ENCODE data around the gene NAPG.
"Not testable (repeated sequence)": the region's sequence is repeated elsewhere in the genome, so short reads cannot be mapped to it uniquely, and the experiment has no call there.

The NAPG gene

GRCh38 chr18:10537765-10538164, 11.9 kb downstream of the NAPG start:
- no peaks in the 10 kb centered on the region for H3K27me3 ChIP-seq (ENCODE audit: insufficient read depth, low read length, poor library complexity, severe bottlenecking)
- H3F3A ChIP-seq (ENCODE audit: low read depth), result no peaks in the 10 kb centered on the region
- H2AFZ ChIP-seq (ENCODE audit: low read length), result no peak overlapping the region
- H3K4me1 ChIP-seq (ENCODE audit: insufficient read depth, low read length, poor library complexity, severe bottlenecking), result no peaks in the 10 kb centered on the region
- H4K20me1 ChIP-seq (ENCODE audit: insufficient read depth, low read length, poor library complexity, severe bottlenecking), result no peaks in the 10 kb centered on the region
- H3K36me3 ChIP-seq (ENCODE audit: insufficient read depth, low read length), result peaks cover 50% of the 10 kb centered on the region; the same call in 1 of the 2 replicates
- no peak overlapping the region for H3K9ac ChIP-seq (ENCODE audit: low read depth, low read length, poor library complexity, severe bottlenecking)
- no peak for TF ChIP-seq EZH2phosphoT487 (IDR thresholded peaks at IDR 0.05; ENCODE audit: borderline replicate concordance)
- no peak for TF ChIP-seq CTCF (conservative IDR thresholded peaks at IDR 0.05; ENCODE audit: low read length)
- no peaks in the 10 kb centered on the region for H3K9me2 ChIP-seq (replicated peaks; ENCODE audit: low read depth, low read length)
- peaks cover 14% of the 10 kb centered on the region; the same call in 1 of the 2 replicates for H3K79me2 ChIP-seq (ENCODE audit: insufficient read depth, low read length)
- no peak overlapping the region for H3K4me2 ChIP-seq (ENCODE audit: low read depth, low read length, poor library complexity, severe bottlenecking)
- no peaks in the 10 kb centered on the region for H3K9me3 ChIP-seq (ENCODE audit: insufficient read depth, low read depth, low read length)
- no peak overlapping the region for H3K4me3 ChIP-seq (ENCODE audit: low read length, poor library complexity, severe bottlenecking)

GRCh38 chr18:10539124-10539523, 13.3 kb downstream of the NAPG start:
- H3K9ac ChIP-seq (ENCODE audit: low read depth, low read length, poor library complexity, severe bottlenecking); H3K4me2 ChIP-seq (ENCODE audit: low read depth, low read length, poor library complexity, severe bottlenecking); H3F3A ChIP-seq (ENCODE audit: low read depth); H3K9me3 ChIP-seq (ENCODE audit: insufficient read depth, low read depth, low read length); H3K27me3 ChIP-seq (ENCODE audit: insufficient read depth, low read length, poor library complexity, severe bottlenecking); H3K4me3 ChIP-seq (ENCODE audit: low read length, poor library complexity, severe bottlenecking); H3K4me1 ChIP-seq (ENCODE audit: insufficient read depth, low read length, poor library complexity, severe bottlenecking); H3K9me2 ChIP-seq (replicated peaks; ENCODE audit: low read depth, low read length); H4K20me1 ChIP-seq (ENCODE audit: insufficient read depth, low read length, poor library complexity, severe bottlenecking); H3K79me2 ChIP-seq (ENCODE audit: insufficient read depth, low read length); H2AFZ ChIP-seq (ENCODE audit: low read length): not testable (repeated sequence)
- H3K36me3 ChIP-seq (ENCODE audit: insufficient read depth, low read length), result peaks cover 62% of the 10 kb centered on the region; the same call in 1 of the 2 replicates

GRCh38 chr18:10543277-10543676, 17.4 kb downstream of the NAPG start:
- Histone ChIP-seq H2AFZ (ENCODE audit: low read length) (no peak overlapping the region), H3K4me3 (ENCODE audit: low read length, poor library complexity, severe bottlenecking) (no peak overlapping the region), H3K27me3 (ENCODE audit: insufficient read depth, low read length, poor library complexity, severe bottlenecking) (no peaks in the 10 kb centered on the region), H3K36me3 (ENCODE audit: insufficient read depth, low read length) (peaks cover 92% of the 10 kb centered on the region), H4K20me1 (ENCODE audit: insufficient read depth, low read length, poor library complexity, severe bottlenecking) (no peaks in the 10 kb centered on the region), H3K79me2 (ENCODE audit: insufficient read depth, low read length) (no peaks in the 10 kb centered on the region), H3K9ac (ENCODE audit: low read depth, low read length, poor library complexity, severe bottlenecking) (peak overlapping the region; percentile 22), H3K9me3 (ENCODE audit: insufficient read depth, low read depth, low read length) (no peaks in the 10 kb centered on the region), H3K4me2 (ENCODE audit: low read depth, low read length, poor library complexity, severe bottlenecking) (peak overlapping the region; percentile 55), H3F3A (ENCODE audit: low read depth) (no peaks in the 10 kb centered on the region), H3K9me2 (replicated peaks; ENCODE audit: low read depth, low read length) (no peaks in the 10 kb centered on the region), H3K4me1 (ENCODE audit: insufficient read depth, low read length, poor library complexity, severe bottlenecking) (peaks cover 9% of the 10 kb centered on the region)
- no peak for TF ChIP-seq CTCF (conservative IDR thresholded peaks at IDR 0.05; ENCODE audit: low read length)
- no peak for TF ChIP-seq EZH2phosphoT487 (IDR thresholded peaks at IDR 0.05; ENCODE audit: borderline replicate concordance)

- no peaks in the 10 kb centered on the region for H3K9me2 ChIP-seq (replicated peaks; ENCODE audit: low read depth, low read length)
- H3K36me3 ChIP-seq (ENCODE audit: insufficient read depth, low read length), result peaks cover 92% of the 10 kb centered on the region
- H3K4me2 ChIP-seq (ENCODE audit: low read depth, low read length, poor library complexity, severe bottlenecking), result no peak overlapping the region
- H2AFZ ChIP-seq (ENCODE audit: low read length), result no peak overlapping the region
- peaks cover 9% of the 10 kb centered on the region for H3K4me1 ChIP-seq (ENCODE audit: insufficient read depth, low read length, poor library complexity, severe bottlenecking)
- no peak overlapping the region for H3K9ac ChIP-seq (ENCODE audit: low read depth, low read length, poor library complexity, severe bottlenecking)
- no peaks in the 10 kb centered on the region for H3F3A ChIP-seq (ENCODE audit: low read depth)
- no peaks in the 10 kb centered on the region for H4K20me1 ChIP-seq (ENCODE audit: insufficient read depth, low read length, poor library complexity, severe bottlenecking)
- H3K79me2 ChIP-seq (ENCODE audit: insufficient read depth, low read length), result no peaks in the 10 kb centered on the region
- no peaks in the 10 kb centered on the region for H3K9me3 ChIP-seq (ENCODE audit: insufficient read depth, low read depth, low read length)
- H3K27me3 ChIP-seq (ENCODE audit: insufficient read depth, low read length, poor library complexity, severe bottlenecking), result no peaks in the 10 kb centered on the region
- 0 out of 2 replicates have a peak, but pooled peaks have one; percentile 18 for TF ChIP-seq CTCF (conservative IDR thresholded peaks at IDR 0.05; ENCODE audit: low read length)
- no peak for TF ChIP-seq EZH2phosphoT487 (IDR thresholded peaks at IDR 0.05; ENCODE audit: borderline replicate concordance)
- no peak overlapping the region for H3K4me3 ChIP-seq (ENCODE audit: low read length, poor library complexity, severe bottlenecking)
Measured at GRCh38 chr18:10544093-10544748, 18.4 kb downstream of the NAPG start.
